Testis (tissue), 3 donors: ENCODE data around the gene JSRP1. TPM values are rescaled to one million over a fixed set of nuclear protein-coding genes. Genes with fewer than 3 reads are reported as not detected.
A peak's percentile ranks its signal among the peaks of the same experiment; 100 is the strongest.

Source experiments
- DNase-seq: peaks from one replicate; pipeline ENCODE4 v3.0.0-alpha.2; 2019
- H3K27ac ChIP-seq, 2 donors: fragments of 200-600 bp; sonication (generic); one replicate each; pipeline ENCODE4 v1.5.1; 2019
- H3K27me3 ChIP-seq: fragments of 200-600 bp; sonication (generic); one replicate; pipeline ENCODE4 v1.5.1; 2019
- H3K36me3 ChIP-seq: fragments of 200-600 bp; sonication (generic); one replicate; pipeline ENCODE4 v1.5.1; 2017; ENCODE audit warnings: low read depth; ENCODE audit errors: missing control alignments
- H3K4me1 ChIP-seq: fragments of 200-600 bp; sonication (generic); one replicate; pipeline ENCODE4 v1.5.1; 2019
- H3K4me3 ChIP-seq, 2 donors: fragments of 200-600 bp; sonication (generic); one replicate each; pipeline ENCODE4 v1.5.1; 2017 to 2019
- H3K9me3 ChIP-seq: fragments of 200-600 bp; sonication (generic); one replicate; pipeline ENCODE4 v1.5.1; 2017
- CTCF ChIP-seq, 3 experiments: fragments of 450-650 bp in 2 of 3; fragments of 200-600 bp in 1 of 3; sonication (generic) in 1 of 3; IDR thresholded peaks; one replicate each; pipeline ENCODE4 v1.5.1; 2016 to 2019; ENCODE audit warnings: antibody characterized with exemption in 3 of 3, mild to moderate bottlenecking in 2 of 3, moderate library complexity in 1 of 3
- POLR2A ChIP-seq: fragments of 450-650 bp; IDR thresholded peaks from one replicate; pipeline ENCODE4 v1.6.1; 2017; ENCODE audit warnings: antibody characterized with exemption, mild to moderate bottlenecking, moderate library complexity
- WGBS, 2 donors: methylation state at CpG; one replicate each; pipeline ENCODE4 v1.1.5; 2018; 5-methylcytosine and 5-hydroxymethylcytosine counted together
- intact Hi-C: fragments of 100-400 bp; cut with DNase I; formaldehyde crosslinking; loops from one replicate; pipeline ENCODE4 v1.15.1; 2023; ENCODE audit warnings: low total_unique reads
- polyA plus RNA-seq: library from polyadenylated mRNA; stranded (reverse); fragments of 350-450 nt; fragmentation: Illumina TruSeq; extraction: RNeasy Lipid Tissue Mini Kit (QIAGEN cat#74804); gene quantifications from one replicate; pipeline ENCODE4 v1.2.3, GENCODE V29; 2014; ENCODE audit warnings: low read depth, low replicate concordance; ENCODE audit not compliant: insufficient read depth
- total RNA-seq, 2 donors: library from RNA; depleted of rRNA; stranded (reverse); fragments of >200 nt; gene quantifications; one replicate each; pipeline ENCODE4 v1.2.3, GENCODE V29; 2016

JSRP1 gene
- total and polyA plus RNA-seq, 3 donors from 2014 or later: 2.2 to 4.6 (median 2.6) TPM

DNA sequence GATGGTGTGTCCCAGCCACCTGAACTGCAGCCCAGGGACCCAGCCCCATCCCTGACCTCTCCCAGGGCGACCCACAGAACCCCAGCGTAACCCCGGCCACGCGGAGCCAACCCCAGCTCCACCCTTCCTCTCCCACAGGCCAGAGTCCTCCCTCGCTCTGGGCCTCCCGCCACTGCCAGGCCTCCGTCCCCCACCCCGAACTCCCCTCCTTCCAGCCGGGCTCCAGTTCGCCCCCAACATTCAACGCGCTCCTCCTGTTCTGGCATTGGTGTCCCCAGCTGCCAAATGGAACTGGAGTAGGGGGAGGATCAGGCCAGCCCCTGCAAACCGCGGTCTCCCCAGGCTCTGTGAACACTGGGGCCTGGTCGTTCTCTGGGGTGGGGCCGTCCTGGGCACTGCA lies 44.3 kb upstream of the JSRP1 start:
- Histone ChIP-seq H3K27ac (no peak overlapping the region), H3K36me3 (no peaks in the 10 kb centered on the region), H3K27me3 (no peaks in the 10 kb centered on the region), H3K4me3 (no peak overlapping the region), H3K9me3 (no peaks in the 10 kb centered on the region), H3K4me1 (no peaks in the 10 kb centered on the region)
- no peak for DNase-seq
- 91 to 96% methylated on average over 7 to 17 of the region's 17 CpGs for WGBS, 2 donors
- no peak for TF ChIP-seq POLR2A
- no peak for TF ChIP-seq CTCF (IDR thresholded peaks at IDR 0.05)
- intact Hi-C loops: no loop called here

GRCh38 chr19:2296141-2296540 lies 39.9 kb upstream of the JSRP1 start:
- no peak overlapping the region for H3K27ac ChIP-seq
- DNase-seq: no peak
- H3K4me1 ChIP-seq: peaks cover 9% of the 10 kb centered on the region
- H3K4me3 ChIP-seq: no peak overlapping the region
- no peak for TF ChIP-seq POLR2A
- TF ChIP-seq CTCF (IDR thresholded peaks at IDR 0.05): no peak
- intact Hi-C loops: no loop called here
- no peaks in the 10 kb centered on the region for H3K9me3 ChIP-seq
- H3K36me3 ChIP-seq: no peaks in the 10 kb centered on the region
- WGBS, 2 donors: 94 to 95% methylated on average over 16 of the region's 16 CpGs
- no peaks in the 10 kb centered on the region for H3K27me3 ChIP-seq

DNA sequence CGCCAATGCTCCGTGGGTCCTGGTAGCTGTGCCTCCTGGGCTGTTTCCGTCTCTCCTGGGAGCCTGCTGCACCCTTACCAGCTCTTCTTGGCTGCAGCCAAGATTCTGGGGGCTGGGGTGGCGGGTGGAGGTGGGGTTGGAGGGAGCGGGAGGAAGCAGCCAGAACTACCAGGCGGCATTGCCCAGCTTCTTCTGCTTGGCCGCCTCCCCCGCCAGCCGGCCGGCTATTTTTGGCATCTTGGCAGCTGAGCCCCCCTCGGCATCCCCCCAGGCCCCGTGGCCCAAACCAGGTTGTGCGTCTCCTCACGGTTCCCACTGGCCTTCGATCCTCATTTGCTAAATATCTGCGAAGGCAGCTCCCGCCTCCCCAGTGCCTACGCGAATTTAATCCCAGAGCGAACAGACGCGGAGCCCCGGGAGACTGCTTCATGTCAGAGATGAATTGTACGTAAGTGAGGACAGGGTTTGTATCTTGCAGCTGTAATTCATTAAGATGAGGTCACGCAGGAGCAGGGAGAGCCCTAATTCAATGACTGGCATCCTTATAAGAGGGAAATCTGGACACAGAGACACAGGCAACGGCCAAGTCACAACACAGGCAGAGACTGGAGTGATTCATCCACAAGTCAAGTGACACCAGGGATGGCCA lies 38.6 kb upstream of the JSRP1 start:
- no peak for DNase-seq
- WGBS, 2 donors: 62 to 65% methylated on average over 23 to 26 of the region's 26 CpGs
- Histone ChIP-seq H3K36me3 (no peaks in the 10 kb centered on the region), H3K27ac (no peak overlapping the region), H3K4me3 (no peak overlapping the region), H3K27me3 (no peaks in the 10 kb centered on the region), H3K9me3 (no peaks in the 10 kb centered on the region), H3K4me1 (peaks cover 12% of the 10 kb centered on the region)
- intact Hi-C loops: no loop called here
- no peak for TF ChIP-seq CTCF (IDR thresholded peaks at IDR 0.05)
- no peak for TF ChIP-seq POLR2A

- H3K27me3 ChIP-seq: no peaks in the 10 kb centered on the region
- peak overlapping the region; percentile 18 to 47 for H3K4me3 ChIP-seq
Measured at GRCh38 chr19:2291185-2291751, 35.1 kb upstream of the JSRP1 start.

More at GRCh38 chr19:2291185-2291751, 35.1 kb upstream of the JSRP1 start:
- no peaks in the 10 kb centered on the region for H3K9me3 ChIP-seq
- WGBS, 2 donors: 30 to 43% methylated on average over 2 to 42 of the region's 67 CpGs
- peak; percentile 70 for DNase-seq
- no peaks in the 10 kb centered on the region for H3K36me3 ChIP-seq
- intact Hi-C loops: no loop called here
- TF ChIP-seq CTCF (IDR thresholded peaks at IDR 0.05) (no peak), POLR2A (no peak)
- no peak overlapping the region for H3K27ac ChIP-seq
- peaks cover 13% of the 10 kb centered on the region for H3K4me1 ChIP-seq
